Right lobe of liver (tissue), 4 donors: Measurements from ENCODE around the gene PPP1R14C.

ENCODE experiments used
- POLR2A ChIP-seq: fragments of 450-650 bp; IDR thresholded peaks from one replicate; pipeline ENCODE4 v1.6.1; 2017; ENCODE audit warnings: antibody characterized with exemption, mild to moderate bottlenecking
- TF ChIP-seq, protein P1 (sequence below), 4 donors: fragments of 200-600 bp in 3 of 4; fragments of 450-650 bp in 1 of 4; IDR thresholded peaks; one replicate each; pipeline versions ENCODE4 v1.5.1 to v1.8.0; 2016 to 2022; ENCODE audit warnings: antibody characterized with exemption in 4 of 4, mild to moderate bottlenecking in 2 of 4
- donor health status: DM: no; HTN: no; CAD: no.
- donor health status: DM: no; HTN: no; CAD: no.
- donor health status: DM: no; HTN: yes; CAD: no.

DNA sequence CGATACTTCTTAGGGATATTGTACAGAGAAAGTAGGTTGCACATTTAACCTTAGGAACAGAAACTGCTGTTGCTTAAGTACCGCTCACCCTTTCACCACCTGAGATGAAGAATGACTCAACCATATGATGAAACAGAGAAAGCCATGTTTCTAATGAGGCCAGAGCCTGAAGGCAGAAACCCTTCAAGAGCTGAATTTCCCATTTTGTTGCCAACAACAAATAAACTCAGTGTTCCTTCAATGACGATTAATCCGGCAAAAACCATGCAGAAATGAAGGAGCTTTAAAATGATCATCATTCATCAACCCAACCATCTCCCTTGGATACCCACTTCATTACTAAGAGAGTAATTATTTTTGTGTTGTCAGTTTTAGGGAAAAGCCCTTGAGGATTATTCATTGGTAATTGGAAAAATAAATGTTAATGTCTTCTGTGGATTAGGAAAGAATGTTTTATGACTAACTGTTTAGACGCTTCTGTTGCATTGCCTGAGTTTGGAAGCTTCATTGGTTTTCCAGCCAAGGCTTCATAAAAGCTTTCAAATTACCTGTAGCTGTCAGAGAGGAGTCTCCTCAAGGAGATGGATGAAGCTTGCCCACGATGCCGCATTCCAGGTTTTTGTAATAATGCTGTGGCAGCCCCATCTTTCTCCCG, 113.9 kb downstream of the PPP1R14C start:
- TF ChIP-seq, protein P1, sequence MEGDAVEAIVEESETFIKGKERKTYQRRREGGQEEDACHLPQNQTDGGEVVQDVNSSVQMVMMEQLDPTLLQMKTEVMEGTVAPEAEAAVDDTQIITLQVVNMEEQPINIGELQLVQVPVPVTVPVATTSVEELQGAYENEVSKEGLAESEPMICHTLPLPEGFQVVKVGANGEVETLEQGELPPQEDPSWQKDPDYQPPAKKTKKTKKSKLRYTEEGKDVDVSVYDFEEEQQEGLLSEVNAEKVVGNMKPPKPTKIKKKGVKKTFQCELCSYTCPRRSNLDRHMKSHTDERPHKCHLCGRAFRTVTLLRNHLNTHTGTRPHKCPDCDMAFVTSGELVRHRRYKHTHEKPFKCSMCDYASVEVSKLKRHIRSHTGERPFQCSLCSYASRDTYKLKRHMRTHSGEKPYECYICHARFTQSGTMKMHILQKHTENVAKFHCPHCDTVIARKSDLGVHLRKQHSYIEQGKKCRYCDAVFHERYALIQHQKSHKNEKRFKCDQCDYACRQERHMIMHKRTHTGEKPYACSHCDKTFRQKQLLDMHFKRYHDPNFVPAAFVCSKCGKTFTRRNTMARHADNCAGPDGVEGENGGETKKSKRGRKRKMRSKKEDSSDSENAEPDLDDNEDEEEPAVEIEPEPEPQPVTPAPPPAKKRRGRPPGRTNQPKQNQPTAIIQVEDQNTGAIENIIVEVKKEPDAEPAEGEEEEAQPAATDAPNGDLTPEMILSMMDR (IDR thresholded peaks at IDR 0.05) = no peak
- no peak for TF ChIP-seq POLR2A
